Stimulated activated CD8-positive, alpha-beta memory T cell treated with anti-CD3 and anti-CD28 coated beads, Interleukin-15, amount 100 ng/mL, for 4 hours (primary cell): ENCODE data around the gene ARL15.

Experiments used
- DNase-seq, 2 donors: peaks; one replicate each; pipeline ENCODE4 v3.0.0-alpha.2; 2020; ENCODE audit warnings: low read depth in 2 of 2

The ARL15 gene

GRCh38 chr5:54315736-54316528, 5.6 kb upstream of the ARL15 start:
- no peak for DNase-seq

GRCh38 chr5:54313311-54314270, 3.2 kb upstream of the ARL15 start:
- no peak for DNase-seq

GRCh38 chr5:54312499-54312898, 2.1 kb upstream of the ARL15 start:
- DNase-seq: no peak

GRCh38 chr5:54311176-54311677, 854 bp upstream of the ARL15 start:
- no peak for DNase-seq

GRCh38 chr5:54309691-54310432, 511 bp downstream of the ARL15 start:
- no peak for DNase-seq

GRCh38 chr5:54309276-54309675, 1.1 kb downstream of the ARL15 start:
- DNase-seq: no peak

- no peak for DNase-seq
Measured at GRCh38 chr5:54307583-54307982, 2.8 kb downstream of the ARL15 start.

GRCh38 chr5:54306893-54307292, 3.5 kb downstream of the ARL15 start:
- no peak for DNase-seq

GRCh38 chr5:54305737-54306136, 4.6 kb downstream of the ARL15 start:
- no peak for DNase-seq

GRCh38 chr5:54304040-54304439, 6.3 kb downstream of the ARL15 start:
- no peak for DNase-seq

GRCh38 chr5:54302267-54302687, 8.1 kb downstream of the ARL15 start:
- no peak for DNase-seq

- no peak for DNase-seq
Measured at GRCh38 chr5:54301849-54302248, 8.5 kb downstream of the ARL15 start.

GRCh38 chr5:54301220-54301619, 9.2 kb downstream of the ARL15 start:
- no peak for DNase-seq

GRCh38 chr5:54298947-54299346, 11.4 kb downstream of the ARL15 start:
- no peak for DNase-seq

- no peak for DNase-seq
Measured at GRCh38 chr5:54296386-54296785, 14.0 kb downstream of the ARL15 start.

GRCh38 chr5:54295651-54296276, 14.6 kb downstream of the ARL15 start:
- no peak for DNase-seq

- DNase-seq: no peak
Measured at GRCh38 chr5:54294097-54294667, 16.2 kb downstream of the ARL15 start.

- DNase-seq: no peak
Measured at GRCh38 chr5:54292866-54293265, 17.5 kb downstream of the ARL15 start.

- DNase-seq: no peak
Measured at GRCh38 chr5:54291498-54291897, 18.9 kb downstream of the ARL15 start.

- no peak for DNase-seq
Measured at GRCh38 chr5:54289769-54290168, 20.6 kb downstream of the ARL15 start.
